GM12874 (cell line): ENCODE results near the gene SPOCK3.

Source experiments
- TF ChIP-seq, protein P1 (sequence below): IDR thresholded peaks from 2 replicates; pipeline ENCODE4 v1.5.1; 2011; ENCODE audit warnings: low read depth, mild to moderate bottlenecking, control low read depth, low read length, moderate library complexity; ENCODE audit not compliant: insufficient read depth

Gene SPOCK3

DNA sequence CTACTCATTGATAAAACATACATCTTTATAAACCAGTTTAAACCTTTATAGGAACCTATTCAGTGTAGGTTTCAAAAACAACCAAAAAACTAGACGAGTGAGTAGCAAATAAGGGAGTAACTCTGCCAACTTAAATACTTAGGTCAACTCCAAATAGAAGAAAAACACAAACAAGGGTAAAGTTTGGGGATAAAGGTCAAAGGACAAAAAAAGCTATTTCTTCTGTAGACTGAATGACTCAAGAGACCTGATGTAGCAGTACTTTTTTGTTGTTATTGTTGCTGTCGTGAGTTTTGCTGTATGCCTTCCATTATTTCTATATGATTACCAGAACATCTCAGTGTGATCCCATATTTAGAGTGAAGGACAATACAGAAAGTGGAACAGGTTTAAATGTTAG is 199.3 kb downstream of the SPOCK3 start:
- TF ChIP-seq, protein P1, sequence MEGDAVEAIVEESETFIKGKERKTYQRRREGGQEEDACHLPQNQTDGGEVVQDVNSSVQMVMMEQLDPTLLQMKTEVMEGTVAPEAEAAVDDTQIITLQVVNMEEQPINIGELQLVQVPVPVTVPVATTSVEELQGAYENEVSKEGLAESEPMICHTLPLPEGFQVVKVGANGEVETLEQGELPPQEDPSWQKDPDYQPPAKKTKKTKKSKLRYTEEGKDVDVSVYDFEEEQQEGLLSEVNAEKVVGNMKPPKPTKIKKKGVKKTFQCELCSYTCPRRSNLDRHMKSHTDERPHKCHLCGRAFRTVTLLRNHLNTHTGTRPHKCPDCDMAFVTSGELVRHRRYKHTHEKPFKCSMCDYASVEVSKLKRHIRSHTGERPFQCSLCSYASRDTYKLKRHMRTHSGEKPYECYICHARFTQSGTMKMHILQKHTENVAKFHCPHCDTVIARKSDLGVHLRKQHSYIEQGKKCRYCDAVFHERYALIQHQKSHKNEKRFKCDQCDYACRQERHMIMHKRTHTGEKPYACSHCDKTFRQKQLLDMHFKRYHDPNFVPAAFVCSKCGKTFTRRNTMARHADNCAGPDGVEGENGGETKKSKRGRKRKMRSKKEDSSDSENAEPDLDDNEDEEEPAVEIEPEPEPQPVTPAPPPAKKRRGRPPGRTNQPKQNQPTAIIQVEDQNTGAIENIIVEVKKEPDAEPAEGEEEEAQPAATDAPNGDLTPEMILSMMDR, result no peak

DNA sequence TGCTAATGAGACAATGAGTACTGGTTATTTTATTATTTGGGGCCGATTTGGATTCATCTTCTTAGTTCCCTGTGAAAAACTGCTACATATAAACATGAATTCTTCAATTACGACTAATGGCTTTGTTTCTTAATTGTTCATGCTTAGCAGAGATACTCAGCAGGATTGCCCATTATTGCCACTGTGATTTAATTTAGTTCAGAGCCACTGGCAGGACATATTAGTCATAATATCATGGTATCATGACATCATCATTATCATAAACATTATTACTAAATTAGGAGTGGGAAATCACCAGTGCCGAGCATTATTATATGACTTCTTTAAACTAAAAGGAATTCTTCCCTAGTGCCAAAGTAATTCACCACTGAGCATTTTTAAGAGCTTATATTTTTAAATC is 201.4 kb downstream of the SPOCK3 start:
- TF ChIP-seq, protein P1, result no peak

DNA sequence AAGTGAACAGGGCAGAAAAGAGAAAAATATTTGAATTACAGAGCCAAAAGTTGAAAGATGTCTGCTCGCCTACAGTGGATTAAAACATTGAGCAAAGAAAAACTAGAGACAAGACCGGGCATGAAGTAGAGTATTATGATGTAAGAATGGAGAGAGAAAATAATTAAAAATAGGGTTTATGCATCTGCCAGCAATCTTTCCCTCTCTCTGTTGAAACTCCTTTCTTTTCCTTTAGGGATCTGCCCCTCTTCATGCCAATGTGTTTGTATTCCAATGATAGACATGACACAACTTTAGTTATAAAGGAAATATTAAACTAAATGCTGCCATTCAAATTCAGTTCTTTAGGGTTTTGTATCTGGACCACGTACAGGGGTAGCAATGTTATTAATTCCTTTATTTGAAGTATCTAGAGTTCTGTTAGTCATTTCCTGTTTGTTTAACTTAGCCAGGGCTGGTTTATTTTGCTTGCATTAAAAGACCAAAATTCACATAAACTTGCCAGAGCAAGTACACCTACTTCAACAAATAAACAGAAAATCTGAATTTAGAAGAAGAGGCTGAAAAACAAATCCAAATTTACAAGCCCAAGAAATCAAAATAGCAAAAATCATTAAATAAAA is 202.6 kb downstream of the SPOCK3 start:
- TF ChIP-seq, protein P1, result no peak

DNA sequence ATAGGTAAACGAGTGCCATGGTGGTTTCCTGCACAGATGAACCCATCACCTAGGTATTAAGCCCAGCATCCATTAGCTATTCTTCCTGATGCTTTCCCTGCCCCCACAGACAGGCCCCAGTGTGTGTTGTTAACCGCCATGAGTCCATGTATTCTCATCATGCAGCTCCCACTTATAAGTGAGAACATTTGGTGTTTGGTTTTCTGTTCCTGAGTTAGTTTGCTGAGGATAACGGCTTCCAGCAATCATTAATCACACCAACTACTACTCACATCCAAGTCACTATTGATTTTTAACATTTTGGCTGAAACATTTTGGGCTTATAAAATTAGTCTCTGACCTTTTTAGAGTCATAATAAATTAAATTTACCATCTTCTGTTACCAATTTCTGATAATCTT is 205.3 kb downstream of the SPOCK3 start:
- TF ChIP-seq, protein P1, result no peak

DNA sequence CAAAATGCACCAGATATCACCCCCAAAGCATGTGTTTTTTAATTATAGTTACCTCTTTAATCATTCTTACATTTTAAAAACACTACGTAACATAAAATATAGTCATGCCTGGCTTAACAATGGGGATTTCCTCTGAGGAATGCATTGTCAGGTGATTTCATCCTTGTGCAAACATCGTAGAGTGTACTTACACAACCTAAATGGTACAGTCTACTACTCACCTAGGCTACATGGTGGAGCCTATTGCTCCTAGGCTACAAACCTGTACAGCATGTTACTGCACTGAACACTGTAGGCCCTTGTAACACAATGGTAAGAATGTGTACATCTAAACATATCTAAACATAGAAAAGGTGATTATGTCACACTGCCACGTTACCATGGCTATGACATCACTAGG is 208.6 kb downstream of the SPOCK3 start:
- TF ChIP-seq, protein P1, result no peak

DNA sequence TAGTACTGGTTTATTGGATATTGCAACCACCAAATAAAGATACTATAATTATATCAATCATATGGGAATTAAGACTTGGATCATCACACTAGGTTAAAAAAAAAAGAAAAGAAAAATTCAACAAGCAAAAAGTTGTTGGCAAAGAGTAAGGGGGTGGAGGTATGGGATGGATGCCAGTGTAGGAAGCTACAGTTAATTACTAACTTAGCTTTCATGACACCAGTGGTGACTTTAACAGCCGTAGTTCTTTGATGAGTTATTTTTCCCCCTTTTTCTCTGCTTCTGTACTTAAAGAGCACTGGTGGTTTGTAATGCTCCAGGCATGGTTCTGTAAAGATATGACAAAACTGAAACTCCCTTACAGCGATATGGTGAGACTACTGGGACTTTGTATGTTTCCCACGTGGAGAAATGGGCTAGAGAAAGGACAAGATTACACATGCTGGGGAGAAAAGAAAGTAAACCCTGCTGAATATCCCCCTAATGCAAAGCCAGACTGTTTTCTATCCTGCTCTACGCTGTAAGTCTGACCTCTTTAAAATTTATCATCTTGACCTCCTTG is 210.8 kb downstream of the SPOCK3 start:
- TF ChIP-seq, protein P1, result no peak

DNA sequence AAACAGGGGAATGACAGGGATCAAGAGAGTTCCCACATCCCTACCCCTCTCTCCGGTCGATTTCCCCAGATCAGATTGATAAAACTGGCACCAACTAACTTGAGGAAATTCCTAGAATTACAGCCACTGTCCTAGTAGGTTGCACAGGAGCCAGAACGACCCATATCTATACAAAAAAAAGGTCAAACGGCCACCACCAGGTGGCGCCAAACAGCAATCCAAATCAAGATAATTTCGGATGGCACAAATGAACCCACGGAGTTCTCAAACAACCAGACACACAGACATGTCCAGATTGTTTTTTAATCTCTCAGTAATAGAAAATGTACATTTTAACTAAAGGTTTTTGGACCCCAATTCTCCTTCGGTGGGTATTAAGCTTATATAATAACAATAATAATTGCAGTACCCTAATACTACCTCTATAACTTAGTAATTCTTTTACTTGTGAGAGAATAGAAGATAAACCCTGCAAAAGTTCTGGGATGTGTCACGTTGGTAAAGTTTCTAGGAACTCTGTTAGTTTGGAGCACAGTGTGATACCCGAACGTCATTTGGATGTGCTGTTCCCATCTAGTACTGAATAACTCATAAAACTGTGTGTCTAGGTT is 212.6 kb downstream of the SPOCK3 start:
- TF ChIP-seq, protein P1, result peak; percentile 56
